ENCODE results near the gene CS. TPM values are rescaled to one million over a fixed set of nuclear protein-coding genes. Genes with fewer than 3 reads are reported as not detected.

The CS gene
- total RNA-seq, 1 donor from 2014 or later: 151 TPM

Other genes starting within 250 kb of the CS start
- gene ERBB3, start 220.2 kb downstream of the CS start, total RNA-seq: 0.07 and 0.11 TPM in 2 replicates
- gene PA2G4, start 195.8 kb downstream of the CS start, total RNA-seq: 240 and 266 TPM in 2 replicates
- 2,515 and 3,966 TPM in 2 replicates for gene RPL41, start 183.7 kb downstream of the CS start, total RNA-seq
- gene ZC3H10, start 182.1 kb downstream of the CS start, total RNA-seq: 5.5 and 7.0 TPM in 2 replicates
- gene ESYT1, start 172.1 kb downstream of the CS start, total RNA-seq: 313 and 330 TPM in 2 replicates
- gene MYL6B, start 147.7 kb downstream of the CS start, total RNA-seq: 60.6 and 81.1 TPM in 2 replicates
- gene MYL6, start 142.0 kb downstream of the CS start, total RNA-seq: 2,535 and 2,553 TPM in 2 replicates
- gene SMARCC2, start 110.8 kb downstream of the CS start, total RNA-seq: 53.2 and 70.9 TPM in 2 replicates
- 189 and 215 TPM in 2 replicates for gene RNF41, start 78.4 kb downstream of the CS start, total RNA-seq
- gene NABP2, start 76.0 kb downstream of the CS start, total RNA-seq: 37.1 and 44.1 TPM in 2 replicates
- not detected in 2 replicates for gene SLC39A5, start 70.3 kb downstream of the CS start, total RNA-seq
- 13.1 and 21.4 TPM in 2 replicates for gene ANKRD52, start 41.9 kb downstream of the CS start, total RNA-seq
- 4.9 and 7.3 TPM in 2 replicates for gene COQ10A, start 33.4 kb downstream of the CS start, total RNA-seq
- 73.1 and 82.8 TPM in 2 replicates for gene CNPY2, start 15.7 kb upstream of the CS start, total RNA-seq
- gene PAN2, start 33.7 kb upstream of the CS start, total RNA-seq: 10.6 and 15.3 TPM in 2 replicates
- 0.13 TPM in 1 of 2 replicates, not detected in the other for gene IL23A, start 38.6 kb upstream of the CS start, total RNA-seq
- gene STAT2, start 59.8 kb upstream of the CS start, total RNA-seq: 54.6 and 87.9 TPM in 2 replicates
- not detected in 2 replicates for gene APOF, start 62.5 kb upstream of the CS start, total RNA-seq
- 14.8 and 25.3 TPM in 2 replicates for gene TIMELESS, start 149.1 kb upstream of the CS start, total RNA-seq
- gene MIP, start 154.3 kb upstream of the CS start, total RNA-seq: 0.07 and 0.20 TPM in 2 replicates
- gene SPRYD4, start 168.2 kb upstream of the CS start, total RNA-seq: 1.7 and 1.8 TPM in 2 replicates
- 0.26 and 0.28 TPM in 2 replicates for gene GLS2, start 187.8 kb upstream of the CS start, total RNA-seq
- 21.6 and 25.7 TPM in 2 replicates for gene RBMS2, start 221.5 kb upstream of the CS start, total RNA-seq